AG04450 (cell line): Measurements from ENCODE around the gene C10orf120. TPM values are rescaled to one million over a fixed set of nuclear protein-coding genes. Genes with fewer than 3 reads are reported as not detected.
A peak's percentile ranks its signal among the peaks of the same experiment; 100 is the strongest.

Source experiments
- CTCF ChIA-PET: fragments of 300-600, 350-600 bp; formaldehyde crosslinking; extraction: SDS; loops from one replicate; lab custom pipeline; 2022; ENCODE audit warnings: antibody characterized with exemption, inconsistent platforms; lab: Charles Lee
- POLR2A ChIA-PET: fragments of 350-600 bp; formaldehyde crosslinking; extraction: SDS; loops from one replicate; lab custom pipeline; 2021; ENCODE audit warnings: antibody characterized with exemption, inconsistent platforms; lab: Yijun Ruan, JAX
- DNase-seq: peaks from one replicate; pipeline ENCODE4 v3.0.0-alpha.2; 2011; ENCODE audit warnings: low read depth, low spot score
- H3K27ac ChIP-seq: one replicate; pipeline ENCODE4 v1.5.1; 2012; ENCODE audit warnings: low read depth, low read length, control low read depth
- H3K27me3 ChIP-seq: one replicate; pipeline ENCODE4 v1.6.0; 2012; ENCODE audit warnings: low read length; ENCODE audit not compliant: control insufficient read depth, insufficient read depth
- H3K4me3 ChIP-seq: 2 replicates; pipeline ENCODE4 v1.5.1; 2011; ENCODE audit warnings: mild to moderate bottlenecking, low read depth, low read length, control low read depth
- H3K9me3 ChIP-seq: 2 replicates; pipeline ENCODE4 v1.5.1; 2012; ENCODE audit warnings: low read length; ENCODE audit not compliant: control insufficient read depth, insufficient read depth
- polyA plus RNA-seq: library from polyadenylated mRNA; depleted of rRNA; stranded (reverse); fragments of >200 nt; gene quantifications from 2 replicates; pipeline ENCODE4 v1.2.3, GENCODE V29; 2011; rRNA removed
- TF ChIP-seq, protein P1 (sequence below): IDR thresholded peaks from 2 replicates; pipeline ENCODE4 v1.5.1; 2011; ENCODE audit warnings: low read depth, low read length, control low read depth, inconsistent platforms

C10orf120 gene
- polyA plus RNA-seq, 1 experiment, result not detected

DNA sequence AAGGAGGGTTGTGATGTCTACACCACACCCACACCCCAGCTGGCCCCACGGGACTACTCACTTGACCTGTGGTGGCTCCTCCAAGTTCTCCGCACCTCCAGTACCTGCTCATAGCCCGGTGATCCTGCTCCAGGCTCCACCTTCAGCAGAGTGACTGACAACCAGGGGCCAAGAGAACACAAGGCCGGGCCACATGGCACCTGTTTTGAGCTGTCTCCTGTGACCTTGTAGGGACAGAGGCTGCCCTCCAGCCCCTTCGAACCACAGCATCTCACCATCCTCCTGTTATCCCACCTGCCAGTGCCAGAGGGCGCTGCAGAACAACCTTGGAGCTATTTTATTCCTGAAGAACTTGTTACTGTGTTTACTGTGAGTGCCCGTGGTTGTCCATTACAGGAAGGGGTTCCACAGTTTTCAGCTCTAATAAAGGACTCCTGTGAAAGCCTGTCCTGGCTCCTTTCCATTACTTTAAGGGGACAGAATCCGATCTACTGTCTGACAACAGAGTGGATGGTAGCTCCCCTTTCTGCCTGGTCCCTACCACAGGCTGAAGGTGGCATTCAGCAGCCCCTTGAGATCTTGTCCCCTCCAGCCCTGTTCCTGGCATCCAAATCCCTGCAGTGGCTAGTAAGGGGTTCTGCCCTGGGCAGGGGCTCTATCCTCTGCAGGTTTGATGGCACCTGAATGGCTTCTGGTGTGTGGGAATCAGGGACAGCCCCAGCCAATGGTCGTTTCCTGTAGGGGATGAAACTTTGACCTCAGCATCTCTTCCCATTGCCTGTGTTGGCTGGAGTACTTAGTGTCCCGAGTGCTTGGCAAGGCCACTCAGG, 50.8 kb downstream of the C10orf120 start:
- CTCF ChIA-PET, result interaction anchor here (0.6 to 1.8 kb wide), 6 partner anchors 10 to 84 kb away, joined by 3 to 5 read pairs (median 4); no protein-coding TSS in a partner anchor
- POLR2A ChIA-PET, result no interaction called here

More for the DNA sequence above, 50.8 kb downstream of the C10orf120 start:
- DNase-seq, result peak; percentile 2
- Histone ChIP-seq H3K27ac (no peak overlapping the region), H3K9me3 (no peaks in the 10 kb centered on the region), H3K4me3 (no peak overlapping the region), H3K27me3 (no peaks in the 10 kb centered on the region)
- TF ChIP-seq, protein P1, sequence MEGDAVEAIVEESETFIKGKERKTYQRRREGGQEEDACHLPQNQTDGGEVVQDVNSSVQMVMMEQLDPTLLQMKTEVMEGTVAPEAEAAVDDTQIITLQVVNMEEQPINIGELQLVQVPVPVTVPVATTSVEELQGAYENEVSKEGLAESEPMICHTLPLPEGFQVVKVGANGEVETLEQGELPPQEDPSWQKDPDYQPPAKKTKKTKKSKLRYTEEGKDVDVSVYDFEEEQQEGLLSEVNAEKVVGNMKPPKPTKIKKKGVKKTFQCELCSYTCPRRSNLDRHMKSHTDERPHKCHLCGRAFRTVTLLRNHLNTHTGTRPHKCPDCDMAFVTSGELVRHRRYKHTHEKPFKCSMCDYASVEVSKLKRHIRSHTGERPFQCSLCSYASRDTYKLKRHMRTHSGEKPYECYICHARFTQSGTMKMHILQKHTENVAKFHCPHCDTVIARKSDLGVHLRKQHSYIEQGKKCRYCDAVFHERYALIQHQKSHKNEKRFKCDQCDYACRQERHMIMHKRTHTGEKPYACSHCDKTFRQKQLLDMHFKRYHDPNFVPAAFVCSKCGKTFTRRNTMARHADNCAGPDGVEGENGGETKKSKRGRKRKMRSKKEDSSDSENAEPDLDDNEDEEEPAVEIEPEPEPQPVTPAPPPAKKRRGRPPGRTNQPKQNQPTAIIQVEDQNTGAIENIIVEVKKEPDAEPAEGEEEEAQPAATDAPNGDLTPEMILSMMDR, result peak; percentile 71

Other genes with a start within 250 kb of the C10orf120 start
- not detected in 2 replicates for gene ARMS2, start 245.2 kb downstream of the C10orf120 start, polyA plus RNA-seq
- gene HTRA1, start 238.3 kb downstream of the C10orf120 start, polyA plus RNA-seq, result 179 and 187 TPM in 2 replicates
- not detected in 2 replicates for gene DMBT1, start 139.1 kb downstream of the C10orf120 start, polyA plus RNA-seq
- gene CUZD1, start 146.0 kb upstream of the C10orf120 start, polyA plus RNA-seq, result 0.96 and 1.5 TPM in 2 replicates
- 4.0 and 4.6 TPM in 2 replicates for gene FAM24B, start 179.7 kb upstream of the C10orf120 start, polyA plus RNA-seq
- gene FAM24A, start 210.8 kb upstream of the C10orf120 start, polyA plus RNA-seq, result not detected in 2 replicates